Mucosa of rectum (tissue), 2 donors: ENCODE data around the gene CXCR5.

Experiments
- H3K27ac ChIP-seq, 2 donors: one replicate each; pipeline ENCODE4 v1.7.0; 2013; ENCODE audit warnings: inconsistent platforms in 2 of 2, low read depth in 2 of 2, low read length in 2 of 2
- H3K27me3 ChIP-seq, 2 donors: one replicate each; pipeline ENCODE4 v1.7.0; 2013; ENCODE audit warnings: low read length in 2 of 2; ENCODE audit not compliant: control insufficient read depth in 2 of 2, insufficient read depth in 2 of 2
- H3K36me3 ChIP-seq, 2 donors: one replicate each; pipeline ENCODE4 v1.7.0; 2013; ENCODE audit warnings: low read length in 2 of 2; ENCODE audit not compliant: control insufficient read depth in 2 of 2, insufficient read depth in 2 of 2
- H3K4me1 ChIP-seq, 2 donors: one replicate each; pipeline ENCODE4 v1.7.0; 2013; ENCODE audit warnings: low read length in 2 of 2, mild to moderate bottlenecking in 1 of 2; ENCODE audit not compliant: control insufficient read depth in 2 of 2, insufficient read depth in 2 of 2
- H3K4me3 ChIP-seq, 2 donors: one replicate each; pipeline ENCODE4 v1.7.0; 2013; ENCODE audit warnings: low read length in 2 of 2
- H3K9ac ChIP-seq, 2 donors: one replicate each; pipeline ENCODE4 v1.7.0; 2013; ENCODE audit warnings: low read length in 2 of 2, low read depth in 1 of 2, mild to moderate bottlenecking in 1 of 2
- H3K9me3 ChIP-seq, 2 donors: one replicate each; pipeline ENCODE4 v1.7.0; 2013; ENCODE audit warnings: low read length in 2 of 2; ENCODE audit not compliant: control insufficient read depth in 2 of 2
- donor health status: healthy.
- donor health status: Normal muscosa, but diverticular disease.

CXCR5 gene

DNA sequence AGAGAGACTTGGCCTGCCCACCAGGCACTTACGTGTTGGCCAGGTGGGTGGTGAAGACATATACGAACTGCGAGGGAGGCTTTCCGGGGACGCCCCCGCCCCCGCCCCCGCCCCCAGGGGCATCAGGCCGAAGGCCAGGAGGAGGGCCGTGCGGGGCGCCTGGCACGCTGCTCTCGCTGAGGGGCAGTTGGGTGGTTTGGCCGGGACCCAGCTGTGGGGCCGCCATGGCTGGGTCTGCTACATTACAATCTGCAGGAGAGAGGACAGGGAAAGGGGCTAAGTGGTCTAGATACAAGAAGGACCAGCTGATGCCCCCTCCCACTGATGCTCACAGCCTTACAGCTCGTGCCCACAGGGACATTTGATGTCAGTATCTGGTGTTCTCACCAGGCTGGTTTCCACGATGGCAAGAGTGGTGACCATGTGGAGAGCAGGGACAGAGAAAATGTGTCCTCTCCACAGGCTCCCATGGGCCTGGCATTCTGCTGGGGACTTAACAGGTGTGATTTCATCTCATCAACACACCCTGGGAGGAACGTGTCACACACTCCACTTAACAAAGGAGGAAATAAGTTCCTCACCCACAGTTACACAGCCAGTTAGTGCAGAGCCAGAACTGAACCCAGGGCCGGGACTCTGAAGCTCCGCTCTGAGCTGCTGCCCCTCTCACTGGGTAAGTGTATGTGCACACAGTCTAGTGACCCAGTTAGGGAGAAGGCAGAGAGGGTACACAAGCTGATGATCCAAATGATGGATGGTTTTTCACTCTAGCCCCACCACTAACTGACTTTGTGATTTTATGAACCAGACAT, 19.7 kb downstream of the CXCR5 start:
- no peak overlapping the region for H3K9ac ChIP-seq
- H3K4me3 ChIP-seq = no peak overlapping the region
- H3K36me3 ChIP-seq = peaks cover 35 to 41% of the 10 kb centered on the region in 2 donors
- H3K27me3 ChIP-seq = no peaks in the 10 kb centered on the region
- H3K27ac ChIP-seq = no peak overlapping the region
- H3K9me3 ChIP-seq = no peaks in the 10 kb centered on the region
- H3K4me1 ChIP-seq = peaks cover 5 to 9% of the 10 kb centered on the region in 2 donors

- H3K9ac ChIP-seq = peak overlapping the region in 1 of 2 donors; percentile 21
- H3K4me1 ChIP-seq = peaks cover 28 to 36% of the 10 kb centered on the region in 2 donors
- no peaks in the 10 kb centered on the region for H3K27me3 ChIP-seq
- H3K9me3 ChIP-seq = no peaks in the 10 kb centered on the region
- H3K27ac ChIP-seq = no peak overlapping the region
- H3K4me3 ChIP-seq = peak overlapping the region in 1 of 2 donors; percentile 14
- peaks cover 10 to 20% of the 10 kb centered on the region in 2 donors for H3K36me3 ChIP-seq
These were observed 23.7 kb downstream of the CXCR5 start for GRCh38 chr11:118907051-118908042.

DNA sequence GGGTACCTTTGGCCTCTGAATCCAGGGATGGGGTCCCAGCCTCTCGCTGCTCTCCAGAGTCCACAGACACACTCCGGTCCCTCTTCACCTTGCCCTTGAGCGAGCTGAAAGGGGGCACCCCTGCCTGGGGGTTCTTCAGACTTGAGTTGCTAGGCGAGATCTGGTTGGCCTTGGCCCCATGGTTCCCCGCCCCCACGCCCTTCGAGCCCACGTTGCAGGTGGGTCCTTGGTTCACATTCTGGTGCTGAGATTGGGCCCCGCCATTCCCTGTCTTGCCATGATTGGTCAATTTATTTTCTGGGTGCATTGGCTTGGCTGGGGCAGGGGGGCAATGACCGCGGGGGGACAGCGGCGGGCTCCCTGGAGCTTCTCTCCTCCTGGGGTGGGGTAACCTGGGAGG, 24.6 kb downstream of the CXCR5 start:
- peaks cover 37 to 45% of the 10 kb centered on the region in 2 donors for H3K4me1 ChIP-seq
- no peaks in the 10 kb centered on the region for H3K27me3 ChIP-seq
- no peak overlapping the region for H3K4me3 ChIP-seq
- H3K9me3 ChIP-seq = no peaks in the 10 kb centered on the region
- peak overlapping the region in 1 of 2 donors; percentile 1 for H3K27ac ChIP-seq
- H3K9ac ChIP-seq = no peak overlapping the region
- peaks cover 9 to 20% of the 10 kb centered on the region in 2 donors for H3K36me3 ChIP-seq

DNA sequence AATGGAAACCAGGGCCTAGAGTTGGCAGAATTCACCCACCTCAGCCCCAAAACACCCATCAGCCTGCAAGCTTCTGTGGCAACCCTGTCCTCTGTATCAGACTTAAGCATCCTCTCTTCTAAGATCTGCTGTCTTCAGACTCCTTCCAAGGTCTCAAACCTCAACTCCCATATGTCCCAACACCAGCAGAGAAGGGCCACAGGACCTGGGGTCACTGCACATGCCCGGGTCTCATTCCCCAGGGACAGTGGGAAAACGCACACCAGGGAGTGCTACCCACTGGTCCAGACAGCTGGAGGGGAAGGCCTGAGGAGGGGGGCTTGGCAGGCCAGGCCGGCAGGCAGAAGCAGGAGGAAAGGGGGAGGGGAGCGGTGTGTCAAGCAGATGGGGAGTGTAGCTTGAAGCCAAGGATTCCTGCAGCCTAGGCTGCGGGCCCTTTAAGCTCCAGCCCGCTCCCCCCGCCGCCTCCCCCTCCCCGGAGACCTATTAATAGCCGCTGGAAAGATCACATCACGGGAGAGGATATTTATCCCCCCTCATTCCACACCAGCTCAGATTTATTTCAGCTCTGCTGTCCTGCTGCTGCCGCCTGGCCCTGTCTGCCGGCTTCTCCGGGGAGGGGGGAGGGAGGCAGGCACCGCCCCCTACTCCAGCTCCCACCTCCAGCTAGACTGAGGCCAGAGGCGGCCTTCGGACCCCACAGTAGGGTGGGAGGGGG, 25.4 kb downstream of the CXCR5 start:
- H3K27me3 ChIP-seq = no peaks in the 10 kb centered on the region
- H3K4me3 ChIP-seq = peak overlapping the region; percentile 37
- H3K9ac ChIP-seq = peak overlapping the region in 1 of 2 donors; percentile 58
- peaks cover 43 to 52% of the 10 kb centered on the region in 2 donors for H3K4me1 ChIP-seq
- peak overlapping the region; percentile 79 to 82 for H3K27ac ChIP-seq
- H3K9me3 ChIP-seq = no peaks in the 10 kb centered on the region
- peaks cover 4 to 12% of the 10 kb centered on the region in 2 donors for H3K36me3 ChIP-seq

DNA sequence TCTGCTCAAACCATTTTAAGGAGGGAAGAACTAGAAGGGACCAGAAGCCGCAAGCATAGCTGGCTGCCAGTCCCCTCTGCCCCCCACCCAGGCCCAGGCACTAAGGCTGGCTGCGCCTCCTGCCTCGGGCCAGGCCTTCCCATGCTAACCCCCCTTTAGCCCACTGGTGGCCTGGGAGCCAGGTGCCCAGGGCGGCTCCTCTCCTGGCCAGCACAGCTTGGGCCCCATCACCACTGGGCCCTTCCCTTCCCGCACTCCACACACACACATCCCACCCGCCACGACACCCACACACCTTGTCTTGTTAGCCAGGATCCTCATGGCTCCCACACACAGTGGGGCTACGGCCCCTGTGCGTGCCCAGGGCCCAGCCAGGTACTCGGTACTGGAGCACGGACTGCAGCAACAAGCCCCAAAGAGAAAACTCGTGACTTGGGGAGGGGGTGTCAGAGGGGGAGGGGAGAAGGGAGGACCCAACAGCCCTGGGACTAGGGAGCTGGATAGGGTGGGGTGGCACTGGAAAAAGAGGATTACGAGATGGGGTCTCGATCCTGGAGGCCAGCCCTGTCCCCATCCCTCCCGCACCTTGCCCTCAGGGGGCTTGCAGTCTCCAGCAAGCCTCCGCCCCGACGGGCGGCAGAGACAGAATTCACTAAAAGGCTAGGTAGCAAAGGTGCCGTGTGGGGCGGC, 26.1 kb downstream of the CXCR5 start:
- peak overlapping the region; percentile 47 to 58 for H3K9ac ChIP-seq
- no peaks in the 10 kb centered on the region for H3K27me3 ChIP-seq
- peak overlapping the region; percentile 79 to 82 for H3K27ac ChIP-seq
- H3K9me3 ChIP-seq = no peaks in the 10 kb centered on the region
- H3K4me1 ChIP-seq = peaks cover 49 to 59% of the 10 kb centered on the region in 2 donors
- peak overlapping the region; percentile 37 for H3K4me3 ChIP-seq
- H3K36me3 ChIP-seq = peaks cover 4 to 12% of the 10 kb centered on the region in 2 donors

DNA sequence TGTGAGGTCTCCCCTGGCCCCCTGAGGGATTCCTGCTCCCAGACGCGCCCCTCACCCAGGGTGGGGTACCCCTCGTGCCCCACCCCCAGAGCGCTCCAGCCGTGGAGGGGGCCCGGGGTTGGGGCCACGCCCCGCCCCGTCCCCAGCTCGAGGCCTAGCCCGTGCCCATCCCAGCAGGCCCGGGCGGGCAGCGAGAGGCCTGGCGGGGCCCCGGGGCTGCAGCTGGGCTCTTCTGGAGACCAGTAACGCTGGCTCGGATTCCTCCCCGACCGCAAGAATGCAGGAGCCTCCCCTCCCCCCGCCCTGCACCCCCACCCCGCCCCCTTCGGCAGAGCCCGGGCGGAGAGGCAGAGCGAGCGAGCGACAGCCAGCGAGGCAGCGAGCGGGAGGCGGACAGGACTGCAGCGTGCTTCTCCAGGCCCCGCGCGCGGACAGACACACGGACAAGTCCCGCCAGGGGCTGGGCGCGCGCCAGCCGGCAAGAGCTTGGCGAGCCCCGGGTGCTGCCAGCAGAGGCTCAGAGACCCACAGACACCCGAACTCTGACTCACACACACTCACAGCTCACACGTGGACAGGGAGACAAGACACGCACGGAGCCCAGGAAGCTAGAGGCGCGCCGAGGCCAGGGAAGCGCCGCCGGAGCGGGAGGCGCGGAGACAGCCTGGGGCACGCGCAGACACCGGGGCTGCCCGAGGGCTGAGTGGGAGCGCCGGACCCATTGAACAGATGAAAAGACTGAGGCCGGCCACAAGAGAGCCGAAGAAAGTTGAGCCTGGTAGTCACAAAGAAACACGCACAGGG, 26.8 kb downstream of the CXCR5 start:
- peak overlapping the region; percentile 37 for H3K4me3 ChIP-seq
- H3K4me1 ChIP-seq = peaks cover 51 to 67% of the 10 kb centered on the region in 2 donors
- H3K27ac ChIP-seq = peak overlapping the region; percentile 83 to 88
- H3K9ac ChIP-seq = peak overlapping the region in 1 of 2 donors; percentile 58
- H3K9me3 ChIP-seq = no peaks in the 10 kb centered on the region
- H3K27me3 ChIP-seq = no peaks in the 10 kb centered on the region
- peaks cover 4 to 12% of the 10 kb centered on the region in 2 donors for H3K36me3 ChIP-seq

GRCh38 chr11:118911113-118911879, 27.6 kb downstream of the CXCR5 start:
- Histone ChIP-seq H3K9ac (peak overlapping the region; percentile 26 to 46), H3K27ac (peak overlapping the region; percentile 83 to 88), H3K4me3 (peak overlapping the region; percentile 24 to 26), H3K36me3 (peaks cover 4 to 7% of the 10 kb centered on the region in 2 donors), H3K27me3 (no peaks in the 10 kb centered on the region), H3K4me1 (peaks cover 58 to 74% of the 10 kb centered on the region in 2 donors), H3K9me3 (no peaks in the 10 kb centered on the region)

GRCh38 chr11:118911880-118912741, 28.4 kb downstream of the CXCR5 start:
- Histone ChIP-seq H3K27me3 (no peaks in the 10 kb centered on the region), H3K27ac (peak overlapping the region; percentile 83 to 88), H3K4me1 (peaks cover 66 to 78% of the 10 kb centered on the region in 2 donors), H3K9me3 (no peaks in the 10 kb centered on the region), H3K36me3 (peaks cover 4 to 5% of the 10 kb centered on the region in 2 donors), H3K9ac (peak overlapping the region; percentile 61), H3K4me3 (peak overlapping the region; percentile 24 to 28)
